Caco-2 (cell line): ENCODE data around the gene ACAD11. TPM values are rescaled to one million over a fixed set of nuclear protein-coding genes. Genes with fewer than 3 reads are reported as not detected.

Experiments used
- BruUV-seq: library from RNA; stranded (reverse); fragments of 400-500 nt; replicated peaks from 2 replicates; lab custom pipeline; 2021; lab: Mats Ljungman, UMichigan
- CTCF ChIA-PET: fragments of 300-600 bp; sonication (Branson Sonifier 250); formaldehyde crosslinking; loops from one replicate; lab custom pipeline; 2022; ENCODE audit warnings: antibody characterized with exemption; lab: Charles Lee
- POLR2A ChIA-PET: fragments of 300-600 bp; sonication (Branson Sonifier 250); formaldehyde crosslinking; loops from one replicate; lab custom pipeline; 2022; ENCODE audit warnings: antibody characterized with exemption; lab: Charles Lee
- DNase-seq, 2 experiments: peaks; one replicate each; pipeline versions ENCODE4 v3.0.0 to v3.0.0-alpha.2; 2020 to 2022
- H3K27me3 ChIP-seq: replicated peaks from 2 replicates; pipeline ENCODE4 v1.6.0; 2011; ENCODE audit warnings: low read length; ENCODE audit not compliant: control insufficient read depth, insufficient read depth
- H3K36me3 ChIP-seq: 2 replicates; pipeline ENCODE4 v1.5.1; 2011; ENCODE audit warnings: low read length; ENCODE audit not compliant: control insufficient read depth, insufficient read depth
- H3K4me1 ChIP-seq: fragments of 250-450 bp; sonication (Bioruptor Pico); 2 replicates; pipeline ENCODE4 v1.5.1; 2020; ENCODE audit warnings: mild to moderate bottlenecking
- H3K4me3 ChIP-seq: 2 replicates; pipeline ENCODE4 v1.5.1; 2011; ENCODE audit warnings: low read depth, mild to moderate bottlenecking, control low read depth, low read length
- H3K9me3 ChIP-seq: fragments of 250-450 bp; sonication (Bioruptor Pico); 2 replicates; pipeline ENCODE4 v1.5.1; 2020; ENCODE audit warnings: mild to moderate bottlenecking, moderate library complexity
- H3K27ac Mint-ChIP-seq: one replicate; pipeline ENCODE4 v1.8.0; 2022; ENCODE audit warnings: mixed read lengths; ENCODE audit not compliant: unreplicated experiment
- H3K27me3 Mint-ChIP-seq: one replicate; pipeline ENCODE4 v1.8.0; 2022; ENCODE audit warnings: mixed read lengths; ENCODE audit not compliant: insufficient read depth, unreplicated experiment
- H3K36me3 Mint-ChIP-seq: one replicate; pipeline ENCODE4 v1.8.0; 2022; ENCODE audit warnings: mild to moderate bottlenecking, mixed read lengths; ENCODE audit not compliant: insufficient read depth, unreplicated experiment
- H3K4me1 Mint-ChIP-seq: one replicate; pipeline ENCODE4 v1.8.0; 2022; ENCODE audit warnings: low read depth, mixed read lengths; ENCODE audit not compliant: unreplicated experiment
- H3K4me3 Mint-ChIP-seq: one replicate; pipeline ENCODE4 v1.8.0; 2022; ENCODE audit warnings: mild to moderate bottlenecking, moderate library complexity, mixed read lengths; ENCODE audit not compliant: unreplicated experiment
- H3K9me3 Mint-ChIP-seq: one replicate; pipeline ENCODE4 v1.8.0; 2022; ENCODE audit warnings: mixed read lengths; ENCODE audit not compliant: unreplicated experiment
- CTCF ChIP-seq, 2 experiments: fragments of 200-600 bp in 1 of 2; IDR thresholded peaks; 1 replicate in 1 of 2; 2 replicates in 1 of 2; pipeline versions ENCODE4 v1.5.1 to v1.8.0; 2011 to 2022; ENCODE audit warnings: antibody characterized with exemption in 1 of 2, control low read depth in 1 of 2, inconsistent platforms in 1 of 2, low read depth in 1 of 2, low read length in 1 of 2, mild to moderate bottlenecking in 1 of 2, moderate library complexity in 1 of 2; ENCODE audit not compliant: insufficient read depth in 1 of 2, severe bottlenecking in 1 of 2, unreplicated experiment in 1 of 2
- intact Hi-C: fragments of 100-400 bp; cut with micrococcal nuclease; formaldehyde crosslinking; loops from one replicate; pipeline ENCODE4 v1.10.0; 2022; ENCODE audit not compliant: unreplicated experiment
- total RNA-seq: library from RNA; stranded (reverse); gene quantifications from 2 replicates; pipeline ENCODE4 v1.2.3, GENCODE V29; 2022

ACAD11 gene
- total RNA-seq, 1 experiment from 2014 or later = 33.0 TPM

GRCh38 chr3:132623646-132624045, 36.0 kb downstream of the ACAD11 start:
- H3K9me3 Mint-ChIP-seq = no peaks in the 10 kb centered on the region
- TF ChIP-seq CTCF (IDR thresholded peaks at IDR 0.05; ENCODE audit: insufficient read depth in 1 of 2, low read depth in 1 of 2, low read length in 1 of 2, severe bottlenecking in 1 of 2, unreplicated experiment in 1 of 2) = no peak
- intact Hi-C loops = no loop called here
- no peak overlapping the region for H3K4me3 Mint-ChIP-seq
- no peaks in the 10 kb centered on the region for H3K27me3 ChIP-seq
- no peaks in the 10 kb centered on the region for H3K9me3 ChIP-seq
- no peaks in the 10 kb centered on the region for H3K36me3 ChIP-seq
- POLR2A ChIA-PET = no interaction called here
- no peaks in the 10 kb centered on the region for H3K27me3 Mint-ChIP-seq
- no peak for DNase-seq
- no peaks in the 10 kb centered on the region for H3K36me3 Mint-ChIP-seq
- H3K4me1 ChIP-seq = no peaks in the 10 kb centered on the region
- no peak overlapping the region for H3K4me3 ChIP-seq
- CTCF ChIA-PET = interaction anchor here (0.6 kb wide), 1 partner anchor 166 kb away, joined by 3 read pairs; no protein-coding TSS in a partner anchor
- BruUV-seq = no TSS peak
- H3K4me1 Mint-ChIP-seq = no peaks in the 10 kb centered on the region
- H3K27ac Mint-ChIP-seq = no peak overlapping the region

- Mint-ChIP-seq H3K4me3 (no peak overlapping the region), H3K27me3 (no peaks in the 10 kb centered on the region), H3K4me1 (no peaks in the 10 kb centered on the region), H3K36me3 (no peaks in the 10 kb centered on the region), H3K27ac (no peak overlapping the region), H3K9me3 (no peaks in the 10 kb centered on the region)
- no TSS peak for BruUV-seq
- ChIA-PET CTCF (no interaction called here), POLR2A (no interaction called here)
- no peak for TF ChIP-seq CTCF (IDR thresholded peaks at IDR 0.05; ENCODE audit: insufficient read depth in 1 of 2, low read depth in 1 of 2, low read length in 1 of 2, severe bottlenecking in 1 of 2, unreplicated experiment in 1 of 2)
- intact Hi-C loops = no loop called here
- Histone ChIP-seq H3K27me3 (no peaks in the 10 kb centered on the region), H3K4me1 (no peaks in the 10 kb centered on the region), H3K9me3 (no peaks in the 10 kb centered on the region), H3K4me3 (no peak overlapping the region), H3K36me3 (no peaks in the 10 kb centered on the region)
- no peak for DNase-seq
Measured at GRCh38 chr3:132622761-132623160, 36.8 kb downstream of the ACAD11 start.

GRCh38 chr3:132622148-132622547, 37.5 kb downstream of the ACAD11 start:
- H3K27ac Mint-ChIP-seq = no peak overlapping the region
- CTCF ChIA-PET = no interaction called here
- no peaks in the 10 kb centered on the region for H3K27me3 Mint-ChIP-seq
- no peaks in the 10 kb centered on the region for H3K36me3 ChIP-seq
- TF ChIP-seq CTCF (IDR thresholded peaks at IDR 0.05; ENCODE audit: insufficient read depth in 1 of 2, low read depth in 1 of 2, low read length in 1 of 2, severe bottlenecking in 1 of 2, unreplicated experiment in 1 of 2) = no peak
- no peaks in the 10 kb centered on the region for H3K9me3 Mint-ChIP-seq
- DNase-seq = no peak
- H3K27me3 ChIP-seq = no peaks in the 10 kb centered on the region
- no peaks in the 10 kb centered on the region for H3K36me3 Mint-ChIP-seq
- intact Hi-C loops = no loop called here
- H3K4me3 Mint-ChIP-seq = no peak overlapping the region
- H3K9me3 ChIP-seq = no peaks in the 10 kb centered on the region
- no peaks in the 10 kb centered on the region for H3K4me1 Mint-ChIP-seq
- POLR2A ChIA-PET = no interaction called here
- no peak overlapping the region for H3K4me3 ChIP-seq
- H3K4me1 ChIP-seq = no peaks in the 10 kb centered on the region
- BruUV-seq = no TSS peak
